ENCODE measurements around the gene HIVEP3. TPM values are rescaled to one million over a fixed set of nuclear protein-coding genes. Genes with fewer than 3 reads are reported as not detected.

The HIVEP3 gene
- total RNA-seq, 2 donors from 2014 or later = 8.0 to 27.6 TPM

- Mint-ChIP-seq H3K4me3 (peak overlapping the region; percentile 34), H3K27me3 (no peaks in the 10 kb centered on the region), H3K9me3 (peaks cover 5% of the 10 kb centered on the region), H3K36me3 (ENCODE audit: low read depth) (no peaks in the 10 kb centered on the region), H3K27ac (no peak overlapping the region), H3K4me1 (peaks cover 56% of the 10 kb centered on the region)
- ATAC-seq (replicated peaks) = no peak
Measured at GRCh38 chr1:41894101-41894807, 24.5 kb downstream of the HIVEP3 start.

GRCh38 chr1:41892301-41892781, 26.4 kb downstream of the HIVEP3 start:
- ATAC-seq (replicated peaks) = peak; percentile 57
- Mint-ChIP-seq H3K4me1 (peaks cover 46% of the 10 kb centered on the region), H3K27ac (peak overlapping the region; percentile 96), H3K36me3 (ENCODE audit: low read depth) (no peaks in the 10 kb centered on the region), H3K27me3 (no peaks in the 10 kb centered on the region), H3K4me3 (peak overlapping the region; percentile 96), H3K9me3 (peaks cover 5% of the 10 kb centered on the region)

DNA sequence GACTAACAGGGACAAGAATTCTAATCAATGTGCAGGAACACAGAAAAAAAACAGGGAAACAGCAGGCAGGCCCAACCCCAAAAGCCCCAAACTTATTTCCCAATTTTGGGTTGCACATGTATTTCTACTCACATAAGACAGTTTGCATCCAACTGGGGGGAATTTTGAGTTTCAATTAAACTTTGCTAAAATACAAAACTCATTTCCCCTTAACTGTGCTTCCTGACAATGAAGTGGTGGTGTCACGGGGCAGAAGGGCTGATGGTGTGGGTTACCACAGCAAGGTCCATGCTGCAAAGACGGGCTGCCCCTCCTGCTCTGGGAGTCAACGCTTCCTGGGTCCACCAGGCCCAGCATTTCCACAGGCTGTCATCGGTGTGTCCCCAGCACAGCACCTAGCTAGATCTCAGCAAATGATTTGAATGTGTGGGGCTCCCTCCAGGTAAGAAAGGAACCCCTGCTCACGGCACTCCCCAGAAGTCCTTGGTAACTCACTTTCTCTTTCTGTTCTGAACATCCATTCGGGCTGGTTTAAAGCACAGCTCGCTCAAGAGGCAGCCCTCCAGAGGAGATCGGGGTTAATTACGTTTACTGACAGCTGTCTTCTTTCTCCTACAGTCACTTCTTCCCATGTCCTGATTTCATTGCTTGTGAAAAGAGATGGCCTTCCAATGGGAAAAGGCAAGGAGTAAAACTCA, 27.4 kb downstream of the HIVEP3 start:
- Mint-ChIP-seq H3K4me3 (peak overlapping the region; percentile 96), H3K27ac (peak overlapping the region; percentile 96), H3K9me3 (no peaks in the 10 kb centered on the region), H3K36me3 (ENCODE audit: low read depth) (no peaks in the 10 kb centered on the region), H3K27me3 (no peaks in the 10 kb centered on the region), H3K4me1 (peaks cover 38% of the 10 kb centered on the region)
- peak; percentile 91 for ATAC-seq (replicated peaks)

- no peak for ATAC-seq (replicated peaks)
- H3K27ac Mint-ChIP-seq = peak overlapping the region; percentile 96
- peak overlapping the region; percentile 96 for H3K4me3 Mint-ChIP-seq
- peaks cover 38% of the 10 kb centered on the region for H3K4me1 Mint-ChIP-seq
- H3K36me3 Mint-ChIP-seq (ENCODE audit: low read depth) = no peaks in the 10 kb centered on the region
- H3K9me3 Mint-ChIP-seq = no peaks in the 10 kb centered on the region
- H3K27me3 Mint-ChIP-seq = no peaks in the 10 kb centered on the region
Measured at GRCh38 chr1:41890825-41891198, 27.9 kb downstream of the HIVEP3 start.

- Mint-ChIP-seq H3K4me3 (no peak overlapping the region), H3K36me3 (ENCODE audit: low read depth) (no peaks in the 10 kb centered on the region), H3K27me3 (no peaks in the 10 kb centered on the region), H3K4me1 (peaks cover 29% of the 10 kb centered on the region), H3K9me3 (no peaks in the 10 kb centered on the region), H3K27ac (no peak overlapping the region)
- ATAC-seq (replicated peaks) = no peak
Measured at GRCh38 chr1:41889506-41890414, 29.0 kb downstream of the HIVEP3 start.

GRCh38 chr1:41888756-41889155, 30.0 kb downstream of the HIVEP3 start:
- no peaks in the 10 kb centered on the region for H3K27me3 Mint-ChIP-seq
- peaks cover 21% of the 10 kb centered on the region for H3K4me1 Mint-ChIP-seq
- ATAC-seq (replicated peaks) = no peak
- H3K36me3 Mint-ChIP-seq (ENCODE audit: low read depth) = no peaks in the 10 kb centered on the region
- H3K27ac Mint-ChIP-seq = no peak overlapping the region
- H3K9me3 Mint-ChIP-seq = no peaks in the 10 kb centered on the region
- H3K4me3 Mint-ChIP-seq = no peak overlapping the region

DNA sequence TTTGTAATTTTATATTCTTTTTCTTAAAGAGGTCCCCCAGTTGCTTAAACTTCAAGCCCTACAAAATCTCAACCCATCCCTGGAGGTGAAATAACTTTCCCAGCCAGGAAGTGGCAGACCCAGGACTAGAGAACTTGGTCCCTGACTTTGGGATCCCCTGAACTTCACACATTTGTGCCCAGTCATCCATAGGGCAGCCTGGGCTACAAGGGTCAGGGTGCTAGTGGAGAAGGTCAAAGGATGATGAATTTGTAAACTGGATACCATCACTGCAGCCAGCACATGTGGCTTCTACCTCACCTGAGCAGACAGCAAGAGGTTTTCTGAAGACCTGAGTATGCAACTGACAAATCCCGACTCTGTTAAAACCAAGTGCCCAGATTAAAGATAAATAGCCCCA, 31.4 kb downstream of the HIVEP3 start:
- Mint-ChIP-seq H3K4me3 (no peak overlapping the region), H3K27me3 (no peaks in the 10 kb centered on the region), H3K36me3 (ENCODE audit: low read depth) (no peaks in the 10 kb centered on the region), H3K4me1 (peaks cover 24% of the 10 kb centered on the region), H3K27ac (no peak overlapping the region), H3K9me3 (no peaks in the 10 kb centered on the region)
- ATAC-seq (replicated peaks) = no peak

DNA sequence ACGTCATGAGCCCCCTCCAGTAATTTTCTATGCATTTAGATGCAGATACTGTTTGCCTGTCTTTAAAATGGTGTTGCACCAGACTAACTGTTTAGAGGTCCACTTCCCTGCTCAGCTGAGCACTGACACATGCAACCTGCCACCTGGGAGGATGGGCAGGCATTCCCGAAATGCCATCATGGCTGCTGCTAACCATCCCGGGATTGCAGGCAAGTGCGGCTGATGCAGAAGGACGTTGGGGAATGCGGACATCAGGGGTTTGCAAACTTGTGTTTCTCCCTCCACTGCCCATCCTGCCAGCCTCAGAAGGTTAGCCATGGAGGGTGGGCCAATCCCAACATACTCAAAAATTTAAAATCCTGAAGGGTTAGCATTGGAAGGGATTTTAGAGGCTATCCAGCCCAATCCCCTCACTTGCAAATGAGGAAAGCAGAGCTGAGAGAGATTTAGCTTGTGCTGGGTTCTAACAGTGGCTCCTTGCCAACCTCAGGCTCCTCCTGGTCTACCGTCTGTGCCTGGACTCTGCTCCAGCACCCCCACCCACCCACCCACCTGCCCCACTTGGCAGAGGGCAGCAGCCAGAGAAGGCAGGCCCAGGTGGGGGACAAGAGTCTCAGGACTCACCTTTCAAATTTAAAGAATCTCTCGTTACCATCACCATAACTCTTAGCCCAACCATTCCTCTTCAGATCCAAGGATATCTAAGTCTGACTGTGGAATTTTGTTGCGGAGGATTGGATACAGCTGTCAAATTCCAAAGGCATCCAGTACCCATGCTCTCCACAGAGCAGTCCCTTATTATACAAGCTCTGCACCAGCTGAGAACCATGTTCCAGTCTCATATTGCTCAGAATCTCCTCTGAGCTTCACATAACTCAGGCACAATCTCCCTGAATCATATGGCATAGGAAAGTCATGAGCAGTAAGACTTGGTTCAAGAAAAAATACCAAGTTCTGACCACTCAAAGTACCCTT, 34.2 kb downstream of the HIVEP3 start:
- no peaks in the 10 kb centered on the region for H3K9me3 Mint-ChIP-seq

GRCh38 chr1:41883507-41883906, 35.2 kb downstream of the HIVEP3 start:
- H3K36me3 Mint-ChIP-seq (ENCODE audit: low read depth) = no peaks in the 10 kb centered on the region
- H3K27me3 Mint-ChIP-seq = no peaks in the 10 kb centered on the region
- no peaks in the 10 kb centered on the region for H3K9me3 Mint-ChIP-seq
- H3K4me3 Mint-ChIP-seq = no peak overlapping the region
- no peak overlapping the region for H3K27ac Mint-ChIP-seq
- peaks cover 14% of the 10 kb centered on the region for H3K4me1 Mint-ChIP-seq
- ATAC-seq (replicated peaks) = no peak

More for the DNA sequence above, 34.2 kb downstream of the HIVEP3 start:
- Mint-ChIP-seq H3K27me3 (no peaks in the 10 kb centered on the region), H3K4me1 (peaks cover 21% of the 10 kb centered on the region), H3K4me3 (no peak overlapping the region), H3K27ac (no peak overlapping the region), H3K36me3 (ENCODE audit: low read depth) (no peaks in the 10 kb centered on the region)
- no peak for ATAC-seq (replicated peaks)

GRCh38 chr1:41882486-41882885, 36.2 kb downstream of the HIVEP3 start:
- no peaks in the 10 kb centered on the region for H3K27me3 Mint-ChIP-seq
- H3K9me3 Mint-ChIP-seq = no peaks in the 10 kb centered on the region
- no peak overlapping the region for H3K27ac Mint-ChIP-seq
- ATAC-seq (replicated peaks) = peak; percentile 51
- peak overlapping the region; percentile 13 for H3K4me3 Mint-ChIP-seq
- no peaks in the 10 kb centered on the region for H3K36me3 Mint-ChIP-seq (ENCODE audit: low read depth)
- peaks cover 13% of the 10 kb centered on the region for H3K4me1 Mint-ChIP-seq

DNA sequence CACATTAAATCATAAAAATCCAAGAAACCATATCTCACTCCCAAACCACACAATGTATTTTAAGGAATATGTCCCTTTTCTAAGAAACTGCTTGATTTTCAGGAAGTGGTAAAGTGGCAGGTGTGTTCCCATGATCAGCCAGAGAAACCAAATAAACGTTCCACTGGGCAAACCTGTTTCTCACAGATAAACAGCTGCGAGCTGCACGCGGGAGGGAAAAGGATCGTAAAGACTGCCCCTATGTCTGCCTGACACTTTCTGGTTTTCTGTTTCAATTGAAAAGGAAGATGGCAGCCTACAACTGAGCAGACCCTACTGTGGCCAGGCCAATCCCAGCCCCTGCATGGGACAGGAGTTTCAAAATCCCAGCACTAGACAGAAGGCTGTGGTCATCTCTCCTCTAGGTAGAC, 36.6 kb downstream of the HIVEP3 start:
- Mint-ChIP-seq H3K9me3 (no peaks in the 10 kb centered on the region), H3K27me3 (no peaks in the 10 kb centered on the region), H3K36me3 (ENCODE audit: low read depth) (no peaks in the 10 kb centered on the region), H3K4me1 (peaks cover 15% of the 10 kb centered on the region), H3K4me3 (peak overlapping the region; percentile 13), H3K27ac (no peak overlapping the region)
- ATAC-seq (replicated peaks) = no peak

DNA sequence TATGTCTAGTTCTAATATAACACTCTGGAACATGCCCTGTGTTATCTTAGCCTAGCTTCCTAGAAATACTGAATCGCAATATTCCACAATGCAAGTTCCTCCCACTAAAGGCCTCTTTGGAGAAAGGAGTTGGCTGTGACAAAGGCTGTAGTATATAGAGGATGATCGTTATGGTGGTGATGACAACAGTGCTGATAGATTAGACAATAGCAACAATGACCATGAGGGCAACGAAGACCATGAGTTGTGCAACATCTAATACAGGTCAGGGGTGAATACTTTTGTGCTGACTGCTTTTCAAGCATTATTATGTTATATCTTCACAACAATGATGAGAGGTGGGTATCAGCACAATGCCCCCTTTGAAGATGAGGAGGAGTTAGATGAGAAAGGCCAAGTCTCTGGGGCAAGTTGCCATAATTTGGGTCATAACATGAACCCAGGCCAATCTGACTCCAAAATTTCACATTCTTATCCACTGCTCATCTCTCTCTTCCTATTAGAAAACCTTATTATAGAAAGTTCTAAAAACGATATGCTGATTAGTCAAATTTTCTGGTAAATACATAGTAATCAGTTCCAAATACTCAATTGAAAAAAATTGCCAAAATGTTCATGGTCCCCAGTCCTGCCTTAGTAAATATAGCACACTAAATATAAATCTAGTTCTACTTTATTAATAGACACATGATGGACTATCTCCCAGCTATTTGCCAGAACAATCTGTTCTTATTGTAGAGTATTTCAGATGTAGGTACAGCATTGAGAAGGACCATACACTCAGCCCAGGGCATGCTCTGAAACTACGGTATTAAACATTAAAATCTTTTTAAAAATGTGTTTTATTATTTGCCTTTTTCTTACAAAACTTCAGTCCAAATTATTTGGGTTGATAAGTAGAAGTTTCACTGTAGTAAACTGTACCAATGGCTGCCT, 37.5 kb downstream of the HIVEP3 start:
- no peak for ATAC-seq (replicated peaks)
- H3K4me3 Mint-ChIP-seq = no peak overlapping the region
- no peaks in the 10 kb centered on the region for H3K9me3 Mint-ChIP-seq
- no peaks in the 10 kb centered on the region for H3K27me3 Mint-ChIP-seq
- peaks cover 17% of the 10 kb centered on the region for H3K4me1 Mint-ChIP-seq
- no peaks in the 10 kb centered on the region for H3K36me3 Mint-ChIP-seq (ENCODE audit: low read depth)
- H3K27ac Mint-ChIP-seq = no peak overlapping the region

GRCh38 chr1:41880261-41880660, 38.5 kb downstream of the HIVEP3 start:
- Mint-ChIP-seq H3K4me1 (peaks cover 17% of the 10 kb centered on the region), H3K36me3 (ENCODE audit: low read depth) (no peaks in the 10 kb centered on the region), H3K9me3 (no peaks in the 10 kb centered on the region), H3K4me3 (no peak overlapping the region), H3K27ac (no peak overlapping the region), H3K27me3 (no peaks in the 10 kb centered on the region)
- ATAC-seq (replicated peaks) = no peak
